ENCODE data around the gene RSRC2. TPM values are rescaled to one million over a fixed set of nuclear protein-coding genes. Genes with fewer than 3 reads are reported as not detected.

The RSRC2 gene
- total RNA-seq, 1 donor from 2014 or later: 37.1 TPM

DNA sequence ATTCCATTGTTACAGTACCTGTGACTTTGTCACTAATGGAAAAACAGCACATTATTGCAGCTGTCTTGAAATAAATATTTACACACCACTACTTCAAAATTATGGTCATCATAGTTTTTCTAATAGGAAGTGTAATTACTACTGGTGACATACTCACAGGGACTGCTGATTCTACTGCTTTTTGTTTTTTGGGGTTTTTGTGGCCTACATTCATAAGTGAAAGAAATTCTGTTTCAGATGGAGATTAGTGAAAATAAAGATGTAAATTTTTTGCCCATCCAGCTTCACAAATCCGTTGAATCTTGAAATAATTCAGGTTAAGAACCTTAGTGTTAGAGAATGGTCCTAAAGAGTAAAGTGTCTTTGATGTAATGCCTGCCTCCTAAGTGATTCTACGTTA is 17.8 kb upstream of the RSRC2 start:
- no peaks in the 10 kb centered on the region for H3K9me3 ChIP-seq (ENCODE audit: control insufficient read depth in 3 of 3, low read length in 3 of 3)
- no peaks in the 10 kb centered on the region for H3K4me1 ChIP-seq (ENCODE audit: control insufficient read depth in 3 of 3, insufficient read depth in 3 of 3, low read length in 3 of 3)
- H3K27ac ChIP-seq (ENCODE audit: low read depth, low read length): no peak overlapping the region
- no peak overlapping the region for H3K9ac ChIP-seq (ENCODE audit: low read depth in 1 of 3, low read length in 3 of 3)
- H3K27me3 ChIP-seq (ENCODE audit: control insufficient read depth in 3 of 3, insufficient read depth in 3 of 3, low read length in 3 of 3): no peaks in the 10 kb centered on the region
- peaks cover 0 to 6% (median 0%) of the 10 kb centered on the region in 3 donors for H3K36me3 ChIP-seq (ENCODE audit: control insufficient read depth in 3 of 3, insufficient read depth in 3 of 3, low read length in 3 of 3)
- H3K4me3 ChIP-seq (ENCODE audit: low read length in 3 of 3): no peak overlapping the region

DNA sequence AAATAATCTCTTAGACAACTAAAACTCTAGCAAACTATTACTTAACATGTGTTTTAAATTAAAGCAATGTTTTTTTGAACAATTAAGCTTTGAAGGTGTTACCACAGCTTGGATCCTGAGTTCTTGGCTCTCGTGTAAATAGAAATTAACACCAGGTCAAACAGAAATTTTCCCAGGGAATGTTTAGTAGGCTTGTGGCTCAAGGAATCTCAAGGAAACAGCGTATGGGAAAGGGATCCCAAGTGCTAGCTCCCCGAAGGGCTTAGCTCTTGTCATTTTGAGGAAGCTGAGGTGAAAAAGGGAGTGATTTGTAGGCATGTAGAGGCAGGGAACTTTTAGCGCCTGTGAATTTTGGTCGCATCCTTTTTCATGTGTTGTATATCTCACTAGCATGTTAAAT is 11.8 kb upstream of the RSRC2 start:
- Histone ChIP-seq H3K27me3 (ENCODE audit: control insufficient read depth in 3 of 3, insufficient read depth in 3 of 3, low read length in 3 of 3) (no peaks in the 10 kb centered on the region), H3K4me1 (ENCODE audit: control insufficient read depth in 3 of 3, insufficient read depth in 3 of 3, low read length in 3 of 3) (no peaks in the 10 kb centered on the region), H3K9ac (ENCODE audit: low read depth in 1 of 3, low read length in 3 of 3) (no peak overlapping the region), H3K9me3 (ENCODE audit: control insufficient read depth in 3 of 3, low read length in 3 of 3) (no peaks in the 10 kb centered on the region), H3K36me3 (ENCODE audit: control insufficient read depth in 3 of 3, insufficient read depth in 3 of 3, low read length in 3 of 3) (peaks cover 0 to 2% (median 1%) of the 10 kb centered on the region in 3 donors), H3K4me3 (ENCODE audit: low read length in 3 of 3) (no peak overlapping the region), H3K27ac (ENCODE audit: low read depth, low read length) (no peak overlapping the region)

DNA sequence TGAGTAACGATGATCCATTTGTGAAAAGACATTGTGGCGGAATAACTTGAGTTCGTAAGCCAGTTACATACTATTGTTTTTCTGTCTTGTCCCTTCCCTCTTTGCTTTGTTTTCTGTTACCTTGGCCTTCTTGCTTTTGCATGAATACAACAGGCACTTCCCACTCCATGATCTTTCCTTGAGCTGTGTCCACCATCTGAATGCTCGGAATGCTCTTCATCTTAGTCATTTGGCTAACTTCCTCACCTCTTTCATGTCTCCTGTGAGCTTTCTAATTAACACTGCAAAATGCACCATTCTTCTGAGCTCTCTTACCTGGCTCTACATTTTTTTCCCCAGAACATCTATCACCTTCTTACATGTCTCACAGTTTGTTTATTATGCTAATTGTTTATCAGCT is 10.3 kb upstream of the RSRC2 start:
- no peak overlapping the region for H3K4me3 ChIP-seq (ENCODE audit: low read length in 3 of 3)
- H3K4me1 ChIP-seq (ENCODE audit: control insufficient read depth in 3 of 3, insufficient read depth in 3 of 3, low read length in 3 of 3): no peaks in the 10 kb centered on the region
- no peaks in the 10 kb centered on the region for H3K27me3 ChIP-seq (ENCODE audit: control insufficient read depth in 3 of 3, insufficient read depth in 3 of 3, low read length in 3 of 3)
- peaks cover 0 to 2% (median 1%) of the 10 kb centered on the region in 3 donors for H3K36me3 ChIP-seq (ENCODE audit: control insufficient read depth in 3 of 3, insufficient read depth in 3 of 3, low read length in 3 of 3)
- H3K9ac ChIP-seq (ENCODE audit: low read depth in 1 of 3, low read length in 3 of 3): no peak overlapping the region
- no peak overlapping the region for H3K27ac ChIP-seq (ENCODE audit: low read depth, low read length)
- no peaks in the 10 kb centered on the region for H3K9me3 ChIP-seq (ENCODE audit: control insufficient read depth in 3 of 3, low read length in 3 of 3)

DNA sequence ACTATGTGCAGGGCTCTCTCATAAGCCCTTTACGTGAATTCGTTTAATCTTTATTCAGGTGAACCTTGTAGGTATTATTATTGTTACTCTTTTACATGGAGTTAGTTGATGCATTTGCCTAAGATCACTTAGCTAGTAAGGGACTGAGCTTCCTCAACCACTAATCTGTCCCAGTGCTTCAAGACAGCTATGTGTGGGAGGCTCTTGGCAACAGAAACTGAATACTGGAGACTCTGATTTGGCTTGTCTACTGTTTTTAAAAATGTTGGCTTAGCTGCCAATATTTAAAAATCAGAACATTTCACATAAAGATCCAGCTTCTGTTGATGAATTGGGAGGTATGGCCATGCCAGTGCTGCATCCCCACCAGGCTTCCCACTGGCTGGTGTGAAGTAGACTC is 7.1 kb upstream of the RSRC2 start:
- peaks cover 0 to 2% (median 1%) of the 10 kb centered on the region in 3 donors for H3K36me3 ChIP-seq (ENCODE audit: control insufficient read depth in 3 of 3, insufficient read depth in 3 of 3, low read length in 3 of 3)
- H3K9me3 ChIP-seq (ENCODE audit: control insufficient read depth in 3 of 3, low read length in 3 of 3): no peaks in the 10 kb centered on the region
- no peak overlapping the region for H3K4me3 ChIP-seq (ENCODE audit: low read length in 3 of 3)
- no peaks in the 10 kb centered on the region for H3K27me3 ChIP-seq (ENCODE audit: control insufficient read depth in 3 of 3, insufficient read depth in 3 of 3, low read length in 3 of 3)
- no peak overlapping the region for H3K9ac ChIP-seq (ENCODE audit: low read depth in 1 of 3, low read length in 3 of 3)
- H3K4me1 ChIP-seq (ENCODE audit: control insufficient read depth in 3 of 3, insufficient read depth in 3 of 3, low read length in 3 of 3): no peaks in the 10 kb centered on the region
- no peak overlapping the region for H3K27ac ChIP-seq (ENCODE audit: low read depth, low read length)

DNA sequence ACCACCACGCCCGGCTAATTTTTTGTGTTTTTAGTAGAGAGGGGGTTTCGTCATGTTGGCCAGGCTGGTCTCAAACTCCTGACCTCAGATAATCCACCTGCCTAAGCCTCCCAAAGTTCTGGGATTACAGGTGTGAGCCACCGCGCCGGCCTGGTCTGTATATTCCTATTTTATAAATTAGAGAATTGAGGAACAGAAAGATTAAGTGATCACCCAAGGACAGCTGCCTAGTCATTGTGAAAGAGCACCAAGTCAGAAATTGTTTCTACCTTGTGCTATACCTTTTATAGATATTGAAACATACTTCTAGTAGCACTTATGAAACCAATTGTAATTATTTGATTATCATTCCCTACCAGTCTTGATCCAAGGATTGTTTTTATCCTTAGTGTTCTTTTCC is 2.3 kb upstream of the RSRC2 start:
- no peak overlapping the region for H3K4me3 ChIP-seq (ENCODE audit: low read length in 3 of 3)
- no peaks in the 10 kb centered on the region for H3K9me3 ChIP-seq (ENCODE audit: control insufficient read depth in 3 of 3, low read length in 3 of 3)
- H3K4me1 ChIP-seq (ENCODE audit: control insufficient read depth in 3 of 3, insufficient read depth in 3 of 3, low read length in 3 of 3): peaks cover 18 to 21% (median 20%) of the 10 kb centered on the region in 3 donors
- no peaks in the 10 kb centered on the region for H3K27me3 ChIP-seq (ENCODE audit: control insufficient read depth in 3 of 3, insufficient read depth in 3 of 3, low read length in 3 of 3)
- H3K27ac ChIP-seq (ENCODE audit: low read depth, low read length): no peak overlapping the region
- H3K9ac ChIP-seq (ENCODE audit: low read depth in 1 of 3, low read length in 3 of 3): no peak overlapping the region
- H3K36me3 ChIP-seq (ENCODE audit: control insufficient read depth in 3 of 3, insufficient read depth in 3 of 3, low read length in 3 of 3): no peaks in the 10 kb centered on the region

DNA sequence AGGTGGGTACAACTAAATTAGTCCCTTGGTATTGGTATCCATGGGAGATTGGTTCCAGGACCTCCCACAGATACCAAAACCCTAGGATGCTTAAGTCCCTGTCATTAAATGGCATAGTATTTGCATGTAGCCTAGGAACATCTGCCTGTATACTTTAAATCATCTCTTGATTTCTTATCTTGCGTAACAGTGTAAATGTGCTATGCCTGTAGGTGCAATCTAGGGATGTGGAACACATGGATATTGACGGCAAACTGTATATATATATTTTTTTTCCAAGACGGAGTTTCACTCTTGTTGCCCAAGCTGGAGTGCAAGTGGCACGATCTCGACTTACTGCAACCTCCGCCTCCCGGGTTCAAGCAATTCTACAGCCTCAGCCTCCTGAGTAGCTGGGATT is 1.8 kb upstream of the RSRC2 start:
- no peak overlapping the region for H3K9ac ChIP-seq (ENCODE audit: low read depth in 1 of 3, low read length in 3 of 3)
- peaks cover 22 to 25% (median 24%) of the 10 kb centered on the region in 3 donors for H3K4me1 ChIP-seq (ENCODE audit: control insufficient read depth in 3 of 3, insufficient read depth in 3 of 3, low read length in 3 of 3)
- no peaks in the 10 kb centered on the region for H3K9me3 ChIP-seq (ENCODE audit: control insufficient read depth in 3 of 3, low read length in 3 of 3)
- no peak overlapping the region for H3K27ac ChIP-seq (ENCODE audit: low read depth, low read length)
- H3K36me3 ChIP-seq (ENCODE audit: control insufficient read depth in 3 of 3, insufficient read depth in 3 of 3, low read length in 3 of 3): no peaks in the 10 kb centered on the region
- H3K27me3 ChIP-seq (ENCODE audit: control insufficient read depth in 3 of 3, insufficient read depth in 3 of 3, low read length in 3 of 3): no peaks in the 10 kb centered on the region
- no peak overlapping the region for H3K4me3 ChIP-seq (ENCODE audit: low read length in 3 of 3)

DNA sequence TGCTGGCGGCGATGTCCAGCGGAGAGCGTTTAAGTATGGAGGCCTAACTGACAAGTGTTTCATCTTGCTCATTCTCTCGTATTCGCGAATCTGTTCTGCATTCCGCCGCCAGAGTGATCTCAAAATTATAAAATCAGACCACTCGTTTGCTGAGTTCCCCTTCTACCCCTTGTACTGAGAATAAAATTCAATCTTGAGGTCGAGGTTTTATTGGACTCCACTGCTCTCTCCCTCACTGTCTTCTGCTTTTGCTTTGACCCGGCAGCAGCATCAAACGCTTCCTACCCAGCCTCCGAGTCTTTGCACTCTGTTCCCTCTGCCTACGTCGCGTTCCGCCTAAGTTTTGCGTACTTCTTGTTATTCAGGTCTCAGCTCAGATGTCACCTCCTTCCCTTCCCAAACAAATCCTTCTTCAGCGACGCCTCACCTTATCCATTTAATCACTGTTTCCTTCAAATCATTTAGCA is 775 bp upstream of the RSRC2 start:
- peak overlapping the region; percentile 99 for H3K27ac ChIP-seq (ENCODE audit: low read depth, low read length)
- no peaks in the 10 kb centered on the region for H3K27me3 ChIP-seq (ENCODE audit: control insufficient read depth in 3 of 3, insufficient read depth in 3 of 3, low read length in 3 of 3)
- peak overlapping the region; percentile 36 to 80 (median 65) for H3K9ac ChIP-seq (ENCODE audit: low read depth in 1 of 3, low read length in 3 of 3)
- peak overlapping the region; percentile 86 to 91 (median 87) for H3K4me3 ChIP-seq (ENCODE audit: low read length in 3 of 3)
- no peaks in the 10 kb centered on the region for H3K9me3 ChIP-seq (ENCODE audit: control insufficient read depth in 3 of 3, low read length in 3 of 3)
- no peaks in the 10 kb centered on the region for H3K36me3 ChIP-seq (ENCODE audit: control insufficient read depth in 3 of 3, insufficient read depth in 3 of 3, low read length in 3 of 3)
- H3K4me1 ChIP-seq (ENCODE audit: control insufficient read depth in 3 of 3, insufficient read depth in 3 of 3, low read length in 3 of 3): peaks cover 29 to 32% (median 31%) of the 10 kb centered on the region in 3 donors

DNA sequence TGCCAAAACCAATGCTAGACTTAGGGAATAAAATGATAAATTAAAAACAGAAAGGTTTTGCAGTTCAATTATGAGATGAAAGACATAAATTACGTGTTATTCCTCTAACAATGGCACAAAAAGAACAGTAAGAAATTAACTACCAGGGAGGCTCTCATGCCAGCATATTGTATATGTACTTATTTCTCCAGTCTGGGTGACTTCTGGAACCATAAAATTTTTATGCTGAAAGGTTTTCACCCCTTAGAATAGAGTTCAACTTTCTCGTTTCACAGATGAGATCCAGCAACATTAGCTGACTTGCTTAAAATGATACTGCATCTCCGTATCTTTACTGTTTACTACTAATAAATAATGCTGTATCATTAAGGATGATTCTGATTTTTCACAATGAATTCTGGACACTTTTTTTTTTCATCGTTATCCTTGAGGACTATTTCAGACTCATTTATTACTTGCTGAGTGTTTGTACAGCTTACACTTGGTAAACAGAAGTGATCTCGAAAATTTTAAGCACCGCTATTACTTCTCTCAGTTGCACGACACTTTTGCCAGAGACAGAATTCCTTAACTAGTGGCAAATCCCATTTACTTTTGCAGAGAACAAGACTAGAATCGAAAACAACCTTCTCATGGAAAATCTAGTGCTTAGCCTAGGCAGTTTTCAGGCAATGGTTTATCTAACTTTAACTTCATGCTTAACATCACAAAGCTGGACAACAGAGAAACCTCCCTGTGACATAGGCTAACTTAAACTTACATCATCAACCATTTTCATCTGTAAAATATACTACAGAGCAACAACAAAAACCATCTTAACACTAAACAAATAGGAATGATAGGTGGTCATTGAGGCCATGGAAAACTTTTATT is 2.7 kb downstream of the RSRC2 start:
- no peak overlapping the region for H3K27ac ChIP-seq (ENCODE audit: low read depth, low read length)
- peaks cover 9 to 27% (median 26%) of the 10 kb centered on the region in 3 donors for H3K36me3 ChIP-seq (ENCODE audit: control insufficient read depth in 3 of 3, insufficient read depth in 3 of 3, low read length in 3 of 3)
- no peaks in the 10 kb centered on the region for H3K9me3 ChIP-seq (ENCODE audit: control insufficient read depth in 3 of 3, low read length in 3 of 3)
- peaks cover 29 to 36% (median 33%) of the 10 kb centered on the region in 3 donors for H3K4me1 ChIP-seq (ENCODE audit: control insufficient read depth in 3 of 3, insufficient read depth in 3 of 3, low read length in 3 of 3)
- H3K9ac ChIP-seq (ENCODE audit: low read depth in 1 of 3, low read length in 3 of 3): peak overlapping the region; percentile 45 to 51 (median 47)
- H3K4me3 ChIP-seq (ENCODE audit: low read length in 3 of 3): peak overlapping the region; percentile 3 to 58 (median 30)
- no peaks in the 10 kb centered on the region for H3K27me3 ChIP-seq (ENCODE audit: control insufficient read depth in 3 of 3, insufficient read depth in 3 of 3, low read length in 3 of 3)

DNA sequence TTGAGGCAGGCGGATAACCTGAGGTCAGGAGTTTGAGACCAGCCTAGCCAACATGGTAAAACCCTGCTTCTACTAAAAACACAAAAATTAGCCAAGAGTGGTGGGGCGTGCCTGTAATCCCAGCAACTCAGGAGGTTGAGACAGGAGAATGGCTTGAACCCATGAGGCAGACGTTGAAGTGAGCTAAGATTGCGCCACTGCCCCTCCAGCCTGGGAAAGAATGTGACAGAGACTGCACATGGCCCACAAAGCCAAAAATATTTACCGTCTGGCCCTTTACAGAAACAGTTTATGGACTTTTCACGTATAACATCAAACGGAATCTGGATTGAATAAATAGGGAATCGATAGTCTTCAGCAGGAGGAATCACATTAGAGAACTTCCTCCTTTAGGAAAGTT is 3.5 kb downstream of the RSRC2 start:
- Histone ChIP-seq H3K27me3 (ENCODE audit: control insufficient read depth in 3 of 3, insufficient read depth in 3 of 3, low read length in 3 of 3) (no peaks in the 10 kb centered on the region), H3K27ac (ENCODE audit: low read depth, low read length) (no peak overlapping the region), H3K4me3 (ENCODE audit: low read length in 3 of 3) (peak overlapping the region in 1 of 3 donors; percentile 27), H3K9me3 (ENCODE audit: control insufficient read depth in 3 of 3, low read length in 3 of 3) (no peaks in the 10 kb centered on the region), H3K9ac (ENCODE audit: low read depth in 1 of 3, low read length in 3 of 3) (peak overlapping the region in 1 of 3 donors; percentile 58), H3K36me3 (ENCODE audit: control insufficient read depth in 3 of 3, insufficient read depth in 3 of 3, low read length in 3 of 3) (peaks cover 17 to 35% (median 33%) of the 10 kb centered on the region in 3 donors), H3K4me1 (ENCODE audit: control insufficient read depth in 3 of 3, insufficient read depth in 3 of 3, low read length in 3 of 3) (peaks cover 29 to 36% (median 33%) of the 10 kb centered on the region in 3 donors)

DNA sequence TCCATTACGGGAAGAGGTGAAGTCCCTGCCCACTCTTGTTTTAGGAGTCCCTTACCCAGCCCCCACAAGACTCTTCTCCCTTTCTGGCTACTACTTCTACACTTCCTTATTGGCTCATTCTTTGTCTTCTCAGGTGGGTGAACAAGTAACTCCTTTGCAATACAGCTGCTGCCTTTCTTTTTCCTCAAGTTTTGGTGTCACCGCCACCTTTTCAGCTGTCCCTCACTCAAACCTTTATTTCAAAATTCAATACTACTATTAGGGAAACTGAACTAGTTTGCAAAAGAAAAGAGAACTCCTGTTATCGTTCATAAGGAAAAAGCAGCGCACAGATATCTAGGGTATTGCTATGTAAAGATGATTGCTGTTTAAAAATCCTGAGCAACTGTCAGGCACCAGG is 6.1 kb downstream of the RSRC2 start:
- Histone ChIP-seq H3K4me1 (ENCODE audit: control insufficient read depth in 3 of 3, insufficient read depth in 3 of 3, low read length in 3 of 3) (peaks cover 19 to 26% (median 23%) of the 10 kb centered on the region in 3 donors), H3K9me3 (ENCODE audit: control insufficient read depth in 3 of 3, low read length in 3 of 3) (no peaks in the 10 kb centered on the region), H3K27me3 (ENCODE audit: control insufficient read depth in 3 of 3, insufficient read depth in 3 of 3, low read length in 3 of 3) (no peaks in the 10 kb centered on the region), H3K36me3 (ENCODE audit: control insufficient read depth in 3 of 3, insufficient read depth in 3 of 3, low read length in 3 of 3) (peaks cover 38 to 60% (median 57%) of the 10 kb centered on the region in 3 donors), H3K9ac (ENCODE audit: low read depth in 1 of 3, low read length in 3 of 3) (no peak overlapping the region), H3K4me3 (ENCODE audit: low read length in 3 of 3) (no peak overlapping the region), H3K27ac (ENCODE audit: low read depth, low read length) (no peak overlapping the region)
